ENCODE measurements around the gene PTPN6. TPM values are rescaled to one million over a fixed set of nuclear protein-coding genes. Genes with fewer than 3 reads are reported as not detected.

Gene PTPN6
- total and polyA plus RNA-seq, 10 of the 15 experiments (the other 5 are each of a cell fraction or from before 2014, with no cell fraction given) = 229 to 457 (median 370) TPM

- no peak for TF ChIP-seq ZNF274 (IDR thresholded peaks at IDR 0.05; ENCODE audit: insufficient read depth, insufficient read length)
- TF ChIP-seq TCF3 (IDR thresholded peaks at IDR 0.05; ENCODE audit: borderline replicate concordance, insufficient read depth, low read depth, low read length) = 0 out of 2 replicates have a peak, but pooled peaks have one; percentile 16
- 0 out of 2 replicates have a peak, but pooled peaks have one; percentile 26 for TF ChIP-seq POLR2AphosphoS2 (IDR thresholded peaks at IDR 0.05; ENCODE audit: low read depth, low read length)
- no peak for TF ChIP-seq NRF1 (conservative IDR thresholded peaks at IDR 0.05; ENCODE audit: low read depth, low read length)
- peak; percentile 35 for TF ChIP-seq PBX3 (IDR thresholded peaks at IDR 0.05; ENCODE audit: insufficient replicate concordance, low read depth, low read length)
- TF ChIP-seq RAD21 (IDR thresholded peaks at IDR 0.05; ENCODE audit: insufficient read depth, low read depth, low read length) = no peak
- TF ChIP-seq, protein P1, sequence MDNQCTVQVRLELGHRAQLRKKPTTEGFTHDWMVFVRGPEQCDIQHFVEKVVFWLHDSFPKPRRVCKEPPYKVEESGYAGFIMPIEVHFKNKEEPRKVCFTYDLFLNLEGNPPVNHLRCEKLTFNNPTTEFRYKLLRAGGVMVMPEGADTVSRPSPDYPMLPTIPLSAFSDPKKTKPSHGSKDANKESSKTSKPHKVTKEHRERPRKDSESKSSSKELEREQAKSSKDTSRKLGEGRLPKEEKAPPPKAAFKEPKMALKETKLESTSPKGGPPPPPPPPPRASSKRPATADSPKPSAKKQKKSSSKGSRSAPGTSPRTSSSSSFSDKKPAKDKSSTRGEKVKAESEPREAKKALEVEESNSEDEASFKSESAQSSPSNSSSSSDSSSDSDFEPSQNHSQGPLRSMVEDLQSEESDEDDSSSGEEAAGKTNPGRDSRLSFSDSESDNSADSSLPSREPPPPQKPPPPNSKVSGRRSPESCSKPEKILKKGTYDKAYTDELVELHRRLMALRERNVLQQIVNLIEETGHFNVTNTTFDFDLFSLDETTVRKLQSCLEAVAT (IDR thresholded peaks at IDR 0.05) = no peak
- peak; percentile 27; the same call in 1 of the 2 replicates for TF ChIP-seq NR2F1 (conservative IDR thresholded peaks at IDR 0.05)
- TF ChIP-seq FOS (IDR thresholded peaks at IDR 0.05; ENCODE audit: borderline replicate concordance, extremely low read depth, insufficient read length) = no peak
- peak; percentile 22 for TF ChIP-seq BCL3 (IDR thresholded peaks at IDR 0.05; ENCODE audit: borderline replicate concordance, insufficient read depth, low read depth, low read length, poor library complexity, severe bottlenecking)
- TF ChIP-seq SPI1 (IDR thresholded peaks at IDR 0.05; ENCODE audit: borderline replicate concordance, insufficient read depth, low read depth, low read length) = no peak
These were observed 11.3 kb downstream of the PTPN6 start (continued) for GRCh38 chr12:6962285-6963015.

Data from GM12878 (cell line).